ENCODE measurements around the gene FAM184A.

DNA sequence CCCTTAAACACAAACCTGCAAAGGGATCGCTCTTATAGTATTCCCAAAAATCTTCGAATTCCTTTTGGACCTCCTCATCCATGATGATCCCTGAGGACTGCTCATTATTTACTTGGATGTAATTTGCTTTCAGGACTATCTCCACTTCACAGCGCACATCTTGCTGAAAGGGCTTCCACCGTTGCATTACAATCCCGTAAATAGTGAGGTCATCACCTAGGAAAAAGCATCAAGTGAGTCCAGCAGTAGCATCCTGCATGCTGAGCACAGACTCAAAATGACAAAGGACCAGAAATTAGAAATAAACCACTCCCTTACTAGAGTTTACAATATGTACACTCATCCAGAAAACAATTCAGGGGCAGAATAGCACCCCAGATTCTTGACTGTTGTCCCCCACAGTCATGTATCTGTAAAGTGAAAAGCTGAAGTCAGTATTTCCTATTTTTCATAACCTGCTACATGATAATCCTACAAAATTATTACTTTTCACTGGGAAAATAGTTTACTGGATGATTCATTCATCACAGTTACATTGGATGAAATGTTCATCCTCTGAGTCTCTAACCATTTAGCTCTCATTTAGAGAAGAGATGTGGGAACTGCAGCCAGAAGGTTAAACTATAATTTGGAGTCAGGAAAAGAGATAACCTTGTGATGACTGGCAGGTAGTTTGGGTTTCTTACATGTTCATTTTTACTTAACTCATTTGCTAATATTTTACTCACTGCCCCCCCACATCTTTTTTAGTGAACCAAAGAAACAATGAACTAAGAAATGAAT is 160.7 kb downstream of the FAM184A start:
- no peak for TF ChIP-seq SP1 (IDR thresholded peaks at IDR 0.05)
- no peak for TF ChIP-seq L3MBTL2 (conservative IDR thresholded peaks at IDR 0.05)
- no peak for TF ChIP-seq TARDBP (IDR thresholded peaks at IDR 0.05)
- no peak for TF ChIP-seq NFRKB (IDR thresholded peaks at IDR 0.05)
- TF ChIP-seq BHLHE40 (IDR thresholded peaks at IDR 0.05; ENCODE audit: borderline replicate concordance), result no peak
- TF ChIP-seq LEF1 (IDR thresholded peaks at IDR 0.05; ENCODE audit: borderline replicate concordance), result no peak
- no peak for TF ChIP-seq CTBP1 (IDR thresholded peaks at IDR 0.05; ENCODE audit: borderline replicate concordance)
- TF ChIP-seq, protein P1, sequence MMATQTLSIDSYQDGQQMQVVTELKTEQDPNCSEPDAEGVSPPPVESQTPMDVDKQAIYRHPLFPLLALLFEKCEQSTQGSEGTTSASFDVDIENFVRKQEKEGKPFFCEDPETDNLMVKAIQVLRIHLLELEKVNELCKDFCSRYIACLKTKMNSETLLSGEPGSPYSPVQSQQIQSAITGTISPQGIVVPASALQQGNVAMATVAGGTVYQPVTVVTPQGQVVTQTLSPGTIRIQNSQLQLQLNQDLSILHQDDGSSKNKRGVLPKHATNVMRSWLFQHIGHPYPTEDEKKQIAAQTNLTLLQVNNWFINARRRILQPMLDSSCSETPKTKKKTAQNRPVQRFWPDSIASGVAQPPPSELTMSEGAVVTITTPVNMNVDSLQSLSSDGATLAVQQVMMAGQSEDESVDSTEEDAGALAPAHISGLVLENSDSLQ (IDR thresholded peaks at IDR 0.05), result no peak
- no peak for TF ChIP-seq SUZ12 (IDR thresholded peaks at IDR 0.05)
- TF ChIP-seq FOXA1 (IDR thresholded peaks at IDR 0.05), result no peak
- TF ChIP-seq ARNT (IDR thresholded peaks at IDR 0.05), result no peak
- no peak for TF ChIP-seq HDGF (IDR thresholded peaks at IDR 0.05; ENCODE audit: borderline replicate concordance)
- TF ChIP-seq FOXM1 (IDR thresholded peaks at IDR 0.05; ENCODE audit: borderline replicate concordance), result no peak

Data from HEK293T (cell line).